GM21447 (cell line): Measurements from ENCODE around the gene ABHD2.
A peak's percentile ranks its signal among the peaks of the same experiment; 100 is the strongest.

Experiments
- ATAC-seq: cut with Tn5 transposase; IDR thresholded peaks from one replicate; pipeline ENCODE4 v1.9.1; 2021; ENCODE audit not compliant: unreplicated experiment

The ABHD2 gene

DNA sequence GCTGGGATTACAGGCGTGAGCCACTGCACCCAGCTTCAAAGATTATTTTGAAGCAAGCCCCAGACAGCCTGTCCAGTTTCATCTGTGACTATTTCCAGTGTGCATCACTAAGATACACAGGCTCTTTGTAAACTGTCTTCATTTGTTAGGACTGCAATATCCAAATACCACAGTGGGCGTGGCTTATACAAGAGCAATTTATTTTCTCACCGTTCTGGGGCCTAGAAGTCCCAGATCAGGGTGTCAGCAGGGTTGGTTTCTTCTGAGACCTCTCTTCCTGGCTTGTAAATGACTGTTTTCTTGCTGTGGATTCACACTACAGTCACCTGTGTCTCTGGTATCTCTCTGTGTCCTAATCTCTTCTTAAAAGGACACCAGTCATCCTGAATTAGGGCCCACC lies 73.4 kb downstream of the ABHD2 start:
- no peak for ATAC-seq

DNA sequence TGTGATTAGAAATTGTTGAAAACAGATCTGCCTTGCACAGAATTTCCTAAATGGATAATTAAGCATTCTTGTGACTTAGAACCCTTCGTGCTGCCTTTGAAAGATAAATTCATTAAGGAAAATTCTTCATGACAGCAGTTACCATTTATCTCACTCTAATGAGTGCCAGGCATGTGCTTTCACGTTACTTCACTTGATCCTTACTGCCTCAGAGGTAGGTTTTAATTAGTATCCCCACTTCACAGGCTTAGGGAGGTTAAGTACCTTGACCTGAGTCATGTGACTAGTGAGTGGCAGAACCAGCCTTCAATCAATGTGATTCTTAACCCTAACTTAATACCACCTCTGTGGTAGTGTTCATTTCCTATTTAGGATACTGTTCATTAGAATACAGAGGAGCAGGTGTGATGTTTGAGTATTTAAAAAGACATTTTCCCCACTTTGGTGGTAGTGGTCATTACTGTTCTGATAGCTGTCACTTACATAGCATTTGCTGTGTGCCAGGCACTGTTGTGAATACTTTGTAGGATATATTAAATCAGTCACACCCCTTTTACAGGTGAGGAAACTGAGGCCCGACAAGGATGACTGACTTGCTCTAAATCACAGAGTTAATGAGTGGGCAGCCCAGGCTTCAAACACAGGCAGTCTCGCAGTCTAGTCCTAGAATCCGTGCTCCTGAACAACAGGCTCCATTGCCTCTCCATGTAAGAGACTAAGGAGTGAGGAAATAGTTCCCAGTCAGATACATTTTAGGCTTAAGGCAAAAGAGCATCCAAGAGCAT lies 75.2 kb downstream of the ABHD2 start:
- ATAC-seq, result no peak

GRCh38 chr15:89164712-89165211 lies 76.5 kb downstream of the ABHD2 start:
- ATAC-seq, result no peak

DNA sequence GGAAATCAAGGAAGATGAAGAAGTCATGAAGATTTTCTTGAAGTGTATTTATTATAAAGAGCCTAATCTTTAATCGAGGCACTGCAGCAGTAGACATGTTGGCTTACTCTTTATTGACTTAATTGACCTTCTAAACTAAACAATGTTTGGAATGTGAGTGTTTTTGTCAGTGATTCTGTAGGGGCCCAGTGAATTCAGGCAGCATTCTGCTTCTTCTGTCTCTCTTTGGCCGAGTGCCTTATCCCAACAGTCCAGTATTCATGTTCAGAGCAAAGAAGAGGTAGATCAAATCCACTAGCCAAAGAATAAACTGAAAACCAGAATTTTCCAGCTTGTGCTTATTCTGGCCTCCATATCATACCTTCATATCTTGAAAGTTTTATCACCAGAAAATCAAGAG lies 77.4 kb downstream of the ABHD2 start:
- no peak for ATAC-seq

- peak; percentile 90 for ATAC-seq
Observed at GRCh38 chr15:89167267-89168176, 79.3 kb downstream of the ABHD2 start.

DNA sequence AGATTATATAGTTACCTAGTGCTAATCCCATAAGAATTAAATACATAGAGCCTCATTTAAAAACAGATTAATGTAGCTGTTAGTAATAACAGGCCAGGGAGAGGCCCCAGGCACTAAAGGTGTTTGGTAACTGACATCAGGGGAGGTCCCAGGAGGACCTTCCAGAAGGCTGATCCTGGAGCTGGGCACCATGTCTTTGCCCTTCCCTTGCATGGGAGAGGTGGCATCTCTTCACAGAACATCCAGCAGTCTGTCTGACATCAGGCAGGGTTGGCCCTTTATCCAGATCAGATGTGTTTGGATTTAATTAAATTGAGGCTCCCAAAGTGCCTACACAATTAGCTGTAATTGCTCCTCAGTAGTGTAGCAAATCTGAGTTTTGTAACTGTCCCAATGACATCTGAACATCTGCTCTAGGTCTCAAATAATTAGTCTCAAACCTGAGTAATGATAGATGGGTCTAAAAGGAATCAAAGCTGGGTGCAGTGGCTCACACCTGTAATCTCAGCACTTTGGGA lies 80.1 kb downstream of the ABHD2 start:
- no peak for ATAC-seq

DNA sequence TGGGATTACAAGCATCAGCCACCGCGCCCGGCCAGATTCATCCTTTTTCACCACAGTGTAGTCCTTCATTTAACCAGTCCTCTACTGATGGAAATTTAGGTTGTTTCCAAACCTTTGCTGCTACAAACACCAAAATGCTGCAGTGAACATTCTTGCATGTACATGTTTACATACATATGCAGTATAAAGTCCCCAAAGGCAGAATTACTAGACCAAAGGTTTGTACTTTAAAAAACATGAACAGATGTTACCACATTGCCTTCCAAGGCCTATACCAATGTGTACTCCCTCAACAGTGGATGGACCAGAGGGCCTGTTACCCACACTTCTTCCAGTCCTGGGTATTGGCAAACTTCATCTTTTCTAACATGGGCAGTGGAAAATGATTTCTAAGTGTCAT lies 82.1 kb downstream of the ABHD2 start:
- no peak for ATAC-seq

- ATAC-seq, result no peak
Observed at GRCh38 chr15:89171136-89172072, 83.1 kb downstream of the ABHD2 start.

DNA sequence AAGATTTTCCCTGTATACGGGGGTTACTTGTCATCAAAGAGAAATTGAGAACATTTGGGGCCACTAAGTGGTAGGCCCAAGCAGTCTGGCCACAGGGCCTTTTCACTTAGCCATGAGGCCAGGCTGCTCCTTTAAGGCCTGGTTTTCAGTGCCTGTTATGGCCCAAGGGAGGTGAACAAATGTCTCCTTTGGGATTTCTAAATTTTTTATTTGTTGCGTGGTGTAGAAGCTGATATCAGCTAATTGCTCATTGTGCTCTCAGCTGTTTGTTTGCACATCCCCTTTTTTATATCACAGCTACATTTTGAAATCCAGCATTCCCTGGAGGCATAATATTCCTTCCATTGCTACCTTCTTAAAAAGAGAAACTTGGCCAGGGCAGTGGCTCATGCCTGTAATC lies 84.7 kb downstream of the ABHD2 start:
- ATAC-seq, result no peak

DNA sequence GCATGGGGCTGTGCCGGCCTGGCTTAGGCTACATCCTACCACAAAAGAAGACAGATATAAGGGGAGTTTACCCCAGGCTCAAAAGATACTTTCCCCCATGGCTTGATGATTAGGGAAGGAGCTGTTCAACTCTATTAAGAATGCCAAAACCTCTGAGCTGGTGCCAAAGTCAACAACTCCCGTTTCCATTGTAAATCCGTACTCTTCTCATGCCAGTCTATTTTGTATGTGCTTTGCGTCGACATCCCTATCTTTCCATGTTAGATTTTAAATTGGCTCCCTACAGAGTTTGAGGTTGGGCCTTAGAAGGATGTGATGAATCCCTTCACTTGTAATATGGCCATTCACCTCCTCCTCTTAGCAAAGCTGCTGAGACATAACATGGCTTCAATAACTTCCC lies 86.2 kb downstream of the ABHD2 start:
- no peak for ATAC-seq

- ATAC-seq, result no peak
Observed at GRCh38 chr15:89175617-89176191, 87.4 kb downstream of the ABHD2 start.

- no peak for ATAC-seq
Observed at GRCh38 chr15:89177116-89177515, 88.9 kb downstream of the ABHD2 start.

GRCh38 chr15:89177633-89178306 lies 89.5 kb downstream of the ABHD2 start:
- ATAC-seq, result no peak

- no peak for ATAC-seq
Observed at GRCh38 chr15:89178307-89178977, 90.2 kb downstream of the ABHD2 start.

GRCh38 chr15:89179966-89180875 lies 92.0 kb downstream of the ABHD2 start:
- ATAC-seq, result no peak

- ATAC-seq, result no peak
Observed at GRCh38 chr15:89184357-89184756, 96.1 kb downstream of the ABHD2 start.

- no peak for ATAC-seq
Observed at GRCh38 chr15:89184886-89185526, 96.8 kb downstream of the ABHD2 start.

GRCh38 chr15:89186803-89187202 lies 98.5 kb downstream of the ABHD2 start:
- no peak for ATAC-seq
